T47D (cell line): ENCODE measurements around the gene DUSP14.

Experiments
- DNase-seq, 2 experiments: peaks; one replicate each; pipeline versions ENCODE4 v3.0.0 to v3.0.0-alpha.2; 2011 to 2012; ENCODE audit warnings: low read depth in 1 of 2, low spot score in 1 of 2
- JUND ChIP-seq: IDR thresholded peaks from 2 replicates; pipeline ENCODE4 v1.6.1; 2012; ENCODE audit warnings: low read depth
- in situ Hi-C: cut with HindIII; loops from 2 replicates; pipeline ENCODE4 v1.10.0; 2016; ENCODE audit warnings: low sequenced_read_pairs, low pct_unique_long_range_greater_than_20kb

Gene DUSP14

GRCh38 chr17:37490022-37490587 is 414 bp downstream of the DUSP14 start:
- DNase-seq = peak in 1 of 2 experiments; percentile 85
- no peak for TF ChIP-seq JUND
- in situ Hi-C loops = no loop called here

- peak; percentile 22; the same call in 1 of the 2 replicates for TF ChIP-seq JUND
- in situ Hi-C loops = no loop called here
- peak; percentile 85 to 87 for DNase-seq
These were observed 1.2 kb downstream of the DUSP14 start for GRCh38 chr17:37490638-37491614.

- no peak for DNase-seq
- in situ Hi-C loops = no loop called here
- no peak for TF ChIP-seq JUND
These were observed 2.5 kb downstream of the DUSP14 start for GRCh38 chr17:37492167-37492566.

DNA sequence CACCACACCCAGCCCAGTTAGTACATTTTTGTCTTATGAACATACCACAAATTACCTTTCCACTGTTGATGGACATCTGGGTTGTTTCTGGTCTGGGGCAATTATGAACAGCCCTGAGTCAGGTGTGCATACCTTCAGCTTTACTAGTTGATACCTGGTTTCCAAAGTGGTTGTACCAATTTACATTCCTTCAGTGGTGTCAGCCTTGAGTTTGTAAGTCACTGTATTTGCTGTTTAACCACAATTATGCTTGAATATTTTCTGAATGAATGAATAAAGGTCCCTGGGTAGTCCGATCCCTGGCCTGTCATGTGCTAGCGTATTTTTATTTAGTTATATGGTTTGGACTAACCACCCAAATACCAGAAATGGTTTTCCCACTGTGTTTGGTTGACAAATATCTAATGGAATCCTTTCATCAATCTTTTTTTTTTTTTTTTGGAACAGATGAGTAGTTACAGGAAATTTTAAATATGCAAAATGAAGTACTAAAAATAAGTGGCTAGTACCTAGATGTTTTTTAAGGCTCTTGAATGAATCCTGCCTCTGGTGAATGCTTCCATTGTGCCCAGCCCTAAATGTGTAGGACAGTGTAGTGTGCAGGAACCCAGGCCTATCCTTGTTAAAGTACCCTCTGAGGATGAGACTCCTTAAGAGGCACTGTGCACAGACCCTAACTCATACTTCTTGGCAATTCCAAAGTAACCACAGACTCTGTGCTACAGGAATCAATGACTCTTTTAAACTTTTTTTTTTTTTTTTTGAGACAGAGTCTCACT is 3.7 kb downstream of the DUSP14 start:
- no peak for TF ChIP-seq JUND
- in situ Hi-C loops = no loop called here
- peak in 1 of 2 experiments; percentile 44 for DNase-seq

GRCh38 chr17:37494401-37494831 is 4.7 kb downstream of the DUSP14 start:
- no peak for DNase-seq
- TF ChIP-seq JUND = no peak
- in situ Hi-C loops = no loop called here

DNA sequence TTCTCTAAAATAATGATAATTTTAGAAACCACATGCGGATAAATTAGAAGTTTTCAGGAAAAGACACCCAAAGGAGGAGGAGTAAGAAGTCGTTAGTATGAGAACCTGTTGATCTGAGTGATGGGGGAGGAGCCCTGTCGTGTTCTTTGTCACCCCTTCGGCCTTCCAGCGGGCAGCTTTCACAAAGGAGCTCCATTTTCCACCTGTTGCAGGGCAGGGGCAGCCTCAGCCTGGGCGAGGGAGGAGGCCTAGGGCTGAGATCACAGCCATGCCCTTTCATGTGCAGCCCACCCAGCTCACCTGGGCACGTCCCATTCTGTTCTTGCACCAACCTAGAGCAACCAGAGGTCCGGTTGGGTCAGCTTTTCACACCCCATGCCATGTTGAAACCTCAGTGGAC is 5.3 kb downstream of the DUSP14 start:
- no peak for DNase-seq
- no peak for TF ChIP-seq JUND
- in situ Hi-C loops = no loop called here

DNA sequence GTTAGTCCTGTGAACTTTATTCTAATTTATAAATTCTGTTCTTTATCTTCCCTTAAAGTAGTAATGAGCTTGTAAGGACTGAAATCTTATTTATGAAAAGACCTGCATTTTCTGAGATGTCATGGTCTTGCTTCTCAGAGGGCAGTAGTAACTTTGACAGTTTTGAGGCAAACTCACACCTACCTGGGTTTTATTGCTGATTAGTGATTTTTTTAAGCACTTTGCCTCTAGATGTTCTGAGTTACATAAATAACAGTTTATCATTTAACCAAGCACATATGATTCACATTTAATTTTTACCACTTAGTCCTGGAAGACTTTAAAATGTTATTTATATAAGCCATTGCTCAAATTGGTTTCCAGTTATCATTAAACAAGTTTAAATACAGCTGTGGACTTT is 10.7 kb downstream of the DUSP14 start:
- DNase-seq = no peak
- in situ Hi-C loops = no loop called here
- TF ChIP-seq JUND = no peak

DNA sequence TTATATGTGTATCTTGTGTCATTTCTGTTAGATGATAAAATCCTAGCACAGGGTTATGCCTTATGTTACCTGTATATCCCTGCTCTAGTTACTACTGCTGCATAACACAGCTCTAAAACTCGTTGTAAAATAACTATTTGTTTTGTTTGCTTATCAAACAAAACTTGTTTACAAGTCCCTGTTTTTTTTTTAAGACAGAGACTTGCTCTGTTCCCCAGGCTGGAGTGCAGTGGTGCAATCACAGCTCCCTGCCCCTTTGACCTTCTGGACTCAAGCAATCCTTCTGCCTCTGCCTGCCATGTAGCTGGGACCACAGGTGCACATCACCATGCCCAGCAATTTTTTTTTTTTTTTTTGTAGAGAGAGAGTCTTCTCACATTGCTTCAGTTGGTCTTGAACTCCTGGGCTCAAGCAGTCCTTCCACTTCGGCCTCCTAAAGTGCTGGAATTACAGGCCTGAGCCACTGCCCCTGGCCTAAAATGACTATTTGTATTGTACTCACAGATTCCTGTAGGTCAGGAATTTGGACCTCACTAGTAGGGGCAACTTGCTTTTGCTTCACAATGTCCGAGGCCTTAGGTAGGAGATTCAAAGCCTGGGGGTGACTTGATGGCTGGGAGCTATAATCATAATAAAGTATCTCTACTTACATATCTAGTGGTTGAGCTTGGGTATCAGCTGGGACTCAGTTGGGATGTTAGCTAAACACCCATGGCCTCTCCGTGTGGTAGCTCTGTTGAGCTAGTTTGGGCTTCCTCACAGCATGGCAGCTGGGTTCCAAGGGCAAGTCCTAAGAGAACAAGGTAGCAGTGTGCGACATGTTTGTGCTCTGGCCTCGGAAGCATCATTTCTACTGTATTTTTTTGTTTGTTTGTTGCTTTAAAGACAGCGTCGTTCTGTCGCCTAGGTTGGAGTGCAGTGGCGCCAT is 12.6 kb downstream of the DUSP14 start:
- DNase-seq = no peak
- in situ Hi-C loops = no loop called here
- TF ChIP-seq JUND = no peak

DNA sequence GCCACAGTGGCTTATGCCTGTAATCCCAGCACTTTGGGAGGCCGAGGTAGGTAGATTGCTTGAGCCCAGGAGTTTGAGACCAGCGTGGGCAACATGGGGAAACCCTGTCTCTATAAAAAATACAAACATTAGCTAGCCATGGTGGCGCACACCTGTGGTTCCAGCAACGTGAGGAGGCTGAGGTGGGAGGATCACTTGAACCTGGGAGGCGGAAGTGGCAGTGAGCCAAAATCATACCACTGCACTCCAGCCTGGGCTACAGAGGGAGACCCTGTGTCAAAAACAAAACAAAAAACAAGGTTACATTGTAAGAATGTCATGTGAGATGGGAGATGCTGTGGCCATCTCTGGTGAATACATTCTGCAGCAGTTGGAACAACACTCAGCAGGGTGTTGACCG is 13.5 kb downstream of the DUSP14 start:
- no peak for TF ChIP-seq JUND
- in situ Hi-C loops = no loop called here
- no peak for DNase-seq

GRCh38 chr17:37505333-37505732 is 15.6 kb downstream of the DUSP14 start:
- no peak for TF ChIP-seq JUND
- DNase-seq = no peak
- in situ Hi-C loops = no loop called here

- DNase-seq = peak in 1 of 2 experiments; percentile 71
- no peak for TF ChIP-seq JUND
- in situ Hi-C loops = no loop called here
These were observed 17.0 kb downstream of the DUSP14 start for GRCh38 chr17:37506678-37507077.

- in situ Hi-C loops = no loop called here
- no peak for DNase-seq
- TF ChIP-seq JUND = no peak
These were observed 17.4 kb downstream of the DUSP14 start for GRCh38 chr17:37507111-37507510.
